GDM1 (cell line): Measurements from ENCODE around the gene IFNG.

Experiments
- DNase-seq: peaks from one replicate; lab custom pipeline; 2025; lab: John Stamatoyannopoulos, UW

Gene IFNG

GRCh38 chr12:68166317-68166831, 6.8 kb upstream of the IFNG start:
- no peak for DNase-seq

GRCh38 chr12:68163560-68164081, 4.1 kb upstream of the IFNG start:
- DNase-seq = no peak

GRCh38 chr12:68162374-68162773, 2.8 kb upstream of the IFNG start:
- DNase-seq = no peak

GRCh38 chr12:68158432-68158831, 1.1 kb downstream of the IFNG start:
- no peak for DNase-seq

- DNase-seq = no peak
Measured at GRCh38 chr12:68157380-68157779, 2.2 kb downstream of the IFNG start.

GRCh38 chr12:68156636-68157035, 2.9 kb downstream of the IFNG start:
- no peak for DNase-seq

GRCh38 chr12:68154779-68155178, 4.8 kb downstream of the IFNG start:
- no peak for DNase-seq

- DNase-seq = no peak
Measured at GRCh38 chr12:68148261-68148951, 11.1 kb downstream of the IFNG start.

- no peak for DNase-seq
Measured at GRCh38 chr12:68140556-68140955, 19.0 kb downstream of the IFNG start.

- DNase-seq = no peak
Measured at GRCh38 chr12:68139941-68140340, 19.6 kb downstream of the IFNG start.

GRCh38 chr12:68139001-68139400, 20.5 kb downstream of the IFNG start:
- no peak for DNase-seq

- no peak for DNase-seq
Measured at GRCh38 chr12:68138480-68138879, 21.1 kb downstream of the IFNG start.

GRCh38 chr12:68137335-68137830, 22.2 kb downstream of the IFNG start:
- DNase-seq = no peak

- no peak for DNase-seq
Measured at GRCh38 chr12:68135520-68135919, 24.0 kb downstream of the IFNG start.

GRCh38 chr12:68131867-68132414, 27.6 kb downstream of the IFNG start:
- DNase-seq = no peak

- DNase-seq = no peak
Measured at GRCh38 chr12:68129979-68130378, 29.6 kb downstream of the IFNG start.

GRCh38 chr12:68122236-68122920, 37.2 kb downstream of the IFNG start:
- no peak for DNase-seq

- no peak for DNase-seq
Measured at GRCh38 chr12:68121143-68121542, 38.4 kb downstream of the IFNG start.

GRCh38 chr12:68119724-68120211, 39.8 kb downstream of the IFNG start:
- DNase-seq = no peak

GRCh38 chr12:68119250-68119649, 40.3 kb downstream of the IFNG start:
- no peak for DNase-seq

GRCh38 chr12:68118096-68118755, 41.3 kb downstream of the IFNG start:
- no peak for DNase-seq

GRCh38 chr12:68117661-68118060, 41.9 kb downstream of the IFNG start:
- DNase-seq = no peak
